GM19324 (cell line): ENCODE data around the gene APPBP2.
A peak's percentile ranks its signal among the peaks of the same experiment; 100 is the strongest.
"Not testable (repeated sequence)": the region's sequence is repeated elsewhere in the genome, so short reads cannot be mapped to it uniquely, and the experiment has no call there.

ENCODE experiments used
- ATAC-seq: cut with Tn5 transposase; IDR thresholded peaks from one replicate; pipeline ENCODE4 v1.9.1; 2021; ENCODE audit warnings: mild to moderate bottlenecking, moderate library complexity; ENCODE audit not compliant: unreplicated experiment, low FRiP score

The APPBP2 gene

GRCh38 chr17:60439501-60439900 lies 86.5 kb downstream of the APPBP2 start:
- ATAC-seq = no peak

- ATAC-seq = no peak
These were observed 89.4 kb downstream of the APPBP2 start for GRCh38 chr17:60436676-60437075.

- no peak for ATAC-seq
These were observed 90.5 kb downstream of the APPBP2 start for GRCh38 chr17:60435244-60436167.

- not testable (repeated sequence) for ATAC-seq
These were observed 92.7 kb downstream of the APPBP2 start for GRCh38 chr17:60433021-60433997.

- not testable (repeated sequence) for ATAC-seq
These were observed 95.5 kb downstream of the APPBP2 start for GRCh38 chr17:60430561-60430960.

GRCh38 chr17:60428491-60428890 lies 97.6 kb downstream of the APPBP2 start:
- not testable (repeated sequence) for ATAC-seq

- ATAC-seq = no peak
These were observed 99.4 kb downstream of the APPBP2 start for GRCh38 chr17:60426596-60426995.

GRCh38 chr17:60425626-60426025 lies 100.4 kb downstream of the APPBP2 start:
- no peak for ATAC-seq

- no peak for ATAC-seq
These were observed 102.2 kb downstream of the APPBP2 start for GRCh38 chr17:60423865-60424264.

- no peak for ATAC-seq
These were observed 103.8 kb downstream of the APPBP2 start, which contains the start of gene CHCT1 for GRCh38 chr17:60422162-60422665. TSS of gene CHCT1 (plus strand) at chr17:60422489. CDS start at chr17:60422593, 104 bp downstream.

GRCh38 chr17:60421273-60422161 lies 104.5 kb downstream of the APPBP2 start:
- peak; percentile 87 for ATAC-seq

GRCh38 chr17:60419875-60420274 lies 106.2 kb downstream of the APPBP2 start:
- not testable (repeated sequence) for ATAC-seq

GRCh38 chr17:60419003-60419402 lies 107.0 kb downstream of the APPBP2 start:
- ATAC-seq = not testable (repeated sequence)

- ATAC-seq = no peak
These were observed 109.6 kb downstream of the APPBP2 start for GRCh38 chr17:60416368-60416925.

- no peak for ATAC-seq
These were observed 110.9 kb downstream of the APPBP2 start for GRCh38 chr17:60415146-60415545.

- ATAC-seq = no peak
These were observed 113.3 kb downstream of the APPBP2 start for GRCh38 chr17:60412701-60413100.

- ATAC-seq = no peak
These were observed 116.0 kb downstream of the APPBP2 start for GRCh38 chr17:60410001-60410400.

- no peak for ATAC-seq
These were observed 119.2 kb downstream of the APPBP2 start for GRCh38 chr17:60406887-60407286.

GRCh38 chr17:60403962-60404361 lies 122.1 kb downstream of the APPBP2 start:
- no peak for ATAC-seq

GRCh38 chr17:60403523-60403810 lies 122.6 kb downstream of the APPBP2 start:
- no peak for ATAC-seq
